LNCAP (cell line): ENCODE measurements around the gene EXOC7.

ENCODE experiments used
- CTCF ChIP-seq: fragments of 450-650 bp; IDR thresholded peaks from 2 replicates; pipeline ENCODE4 v1.5.1; 2017; ENCODE audit warnings: mild to moderate bottlenecking

The EXOC7 gene

GRCh38 chr17:76076146-76076764 is 27.3 kb downstream of the EXOC7 start:
- no peak for TF ChIP-seq CTCF

GRCh38 chr17:76075364-76076145 is 28.0 kb downstream of the EXOC7 start:
- TF ChIP-seq CTCF = peak; percentile 35

- no peak for TF ChIP-seq CTCF
These were observed 28.9 kb downstream of the EXOC7 start, which contains the start of gene GALR2 for GRCh38 chr17:76074390-76075363. Gene GALR2 (plus strand): TSS chr17:76074781. CDS start chr17:76074884, 103 bp downstream.

GRCh38 chr17:76072148-76072858 is 31.3 kb downstream of the EXOC7 start, which contains the start of gene SRP68:
Gene SRP68 (minus strand): TSS chr17:76072517. CDS start chr17:76072491, 26 bp downstream.
- TF ChIP-seq CTCF = no peak

GRCh38 chr17:76071531-76072147 is 31.9 kb downstream of the EXOC7 start:
- no peak for TF ChIP-seq CTCF

GRCh38 chr17:76065775-76066174 is 37.8 kb downstream of the EXOC7 start:
- no peak for TF ChIP-seq CTCF
